CD4-positive, alpha-beta T cell treated with Interleukin-10 for 1 hour (primary cell): ENCODE measurements around the gene SMARCAD1.
"Not testable (repeated sequence)": the region's sequence is repeated elsewhere in the genome, so short reads cannot be mapped to it uniquely, and the experiment has no call there.

ENCODE experiments used
- DNase-seq: peaks from one replicate; pipeline ENCODE4 v3.0.0-alpha.2; 2020

Gene SMARCAD1

GRCh38 chr4:94295473-94295872, 87.8 kb downstream of the SMARCAD1 start:
- not testable (repeated sequence) for DNase-seq

DNA sequence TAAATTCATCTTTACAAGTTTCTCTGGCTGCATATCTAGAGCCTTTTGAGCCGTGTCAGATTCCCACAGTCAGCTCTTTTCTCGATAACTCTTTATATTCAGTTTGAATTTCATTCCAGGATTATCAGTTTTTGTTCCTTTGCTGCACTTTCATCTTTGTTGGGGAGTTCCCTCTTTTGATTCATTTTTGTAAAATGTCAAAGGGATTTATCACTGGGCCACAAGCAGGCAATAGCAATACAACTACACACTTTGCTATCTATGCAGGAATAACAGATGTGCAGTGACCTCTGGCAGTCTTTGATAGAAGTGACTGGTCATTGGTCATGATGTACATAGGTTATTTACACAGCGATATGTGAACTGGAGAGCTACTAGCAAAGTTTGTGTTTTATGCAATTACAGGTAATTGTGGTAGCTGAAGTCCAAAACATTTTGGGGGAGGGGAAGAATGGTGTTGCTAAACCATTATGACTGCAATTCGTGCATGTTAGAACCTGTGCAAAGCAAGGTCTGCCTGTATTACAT, 91.1 kb downstream of the SMARCAD1 start:
- no peak for DNase-seq

DNA sequence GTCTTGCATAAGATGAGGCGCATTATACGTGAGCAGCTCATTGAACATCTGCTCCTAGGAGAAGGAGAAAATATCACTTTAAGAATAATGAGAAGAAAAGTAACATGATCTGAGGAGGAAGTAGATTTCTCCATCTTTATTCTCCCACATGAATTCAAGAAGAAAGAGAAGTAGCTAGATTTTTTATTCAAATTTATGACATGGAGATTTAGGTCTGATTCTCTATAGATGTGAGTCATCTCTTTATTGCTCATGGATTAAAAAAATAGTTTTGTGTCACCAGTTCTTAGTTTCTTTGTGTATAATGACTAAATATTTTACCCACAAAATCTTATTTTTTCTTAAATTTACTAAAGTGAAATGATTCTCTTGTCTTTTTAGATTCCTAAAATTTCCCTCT, 94.5 kb downstream of the SMARCAD1 start:
- no peak for DNase-seq

DNA sequence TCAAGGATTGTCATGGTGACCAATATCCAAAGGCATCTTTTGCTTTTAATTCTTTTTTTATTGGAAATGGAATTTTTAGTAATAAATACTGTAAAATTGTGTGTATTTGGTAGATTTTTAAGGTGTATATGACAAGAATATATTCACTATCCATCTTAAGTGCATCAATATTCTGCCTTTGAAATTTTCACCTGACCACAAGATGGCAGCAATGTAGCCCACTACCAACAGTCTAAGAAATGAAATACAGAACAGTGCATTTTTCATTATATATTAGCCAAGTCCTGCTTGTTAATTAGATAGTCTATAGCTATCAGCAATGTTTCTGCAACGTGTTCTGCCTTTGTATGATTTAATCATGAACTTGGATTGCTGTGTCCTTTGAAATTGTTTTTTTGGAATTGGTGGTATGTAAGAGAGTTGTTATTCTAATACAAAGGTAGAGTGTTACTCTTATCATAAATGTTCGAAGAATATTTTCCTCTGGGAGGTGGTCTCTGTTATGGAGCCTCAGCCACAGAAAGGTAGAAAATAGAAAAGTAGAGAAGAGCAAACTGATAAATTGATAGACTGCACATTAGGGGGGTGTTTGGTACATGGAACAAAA, 96.8 kb downstream of the SMARCAD1 start:
- DNase-seq: peak; percentile 30

- no peak for DNase-seq
Measured at GRCh38 chr4:94305466-94306225, 98.0 kb downstream of the SMARCAD1 start.

GRCh38 chr4:94306713-94307112, 99.0 kb downstream of the SMARCAD1 start:
- no peak for DNase-seq

DNA sequence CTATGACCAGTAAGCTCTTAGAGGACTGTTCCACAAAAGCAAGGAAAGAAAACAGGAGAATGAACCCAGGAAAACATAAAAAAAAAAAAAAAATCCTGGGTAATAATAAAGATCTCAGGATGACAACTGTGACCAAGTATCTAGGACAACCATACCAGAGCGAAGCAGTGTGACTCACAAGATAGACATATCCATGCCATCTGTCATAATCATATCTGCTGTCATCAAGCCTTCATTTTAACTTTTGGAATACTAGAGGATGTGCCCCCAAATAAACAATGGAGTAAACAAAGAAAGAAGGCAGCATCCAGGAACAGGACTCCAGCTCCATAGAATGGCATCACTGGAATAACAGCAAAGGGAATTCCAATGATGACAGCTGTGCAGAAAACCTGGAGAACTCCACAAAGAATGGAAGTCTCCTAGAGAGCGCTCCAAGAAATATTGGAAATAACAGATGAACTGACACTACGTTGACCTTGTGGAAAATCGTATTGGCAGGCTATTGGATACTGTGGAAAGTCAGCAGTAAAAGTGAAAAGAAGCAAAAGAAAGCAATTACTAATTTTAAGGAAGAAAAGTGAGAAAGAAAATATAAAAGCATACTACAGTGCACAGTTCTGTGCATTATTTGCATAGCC, 99.7 kb downstream of the SMARCAD1 start:
- no peak for DNase-seq

- not testable (repeated sequence) for DNase-seq
Measured at GRCh38 chr4:94319927-94320326, 112.3 kb downstream of the SMARCAD1 start.

DNA sequence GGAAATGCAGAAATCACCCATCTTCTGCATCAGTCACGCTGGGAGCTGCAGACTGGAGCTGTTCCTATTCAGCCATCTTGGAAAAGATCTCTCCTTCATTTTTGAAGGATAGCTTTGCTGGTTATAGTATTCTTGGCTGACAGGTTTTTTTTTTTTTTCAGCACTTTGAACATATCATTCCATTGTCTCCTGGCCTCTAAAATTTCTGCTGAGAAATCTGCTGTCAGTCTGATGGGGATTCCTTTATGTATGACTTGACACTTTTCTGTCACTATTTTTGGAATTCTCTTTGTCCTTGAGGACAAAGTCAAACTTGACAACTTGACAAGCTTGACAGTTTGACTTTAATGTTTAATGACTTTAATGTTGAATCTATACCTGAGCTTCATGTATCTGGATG, 118.2 kb downstream of the SMARCAD1 start:
- no peak for DNase-seq

- DNase-seq: no peak
Measured at GRCh38 chr4:94329933-94330332, 122.3 kb downstream of the SMARCAD1 start.

DNA sequence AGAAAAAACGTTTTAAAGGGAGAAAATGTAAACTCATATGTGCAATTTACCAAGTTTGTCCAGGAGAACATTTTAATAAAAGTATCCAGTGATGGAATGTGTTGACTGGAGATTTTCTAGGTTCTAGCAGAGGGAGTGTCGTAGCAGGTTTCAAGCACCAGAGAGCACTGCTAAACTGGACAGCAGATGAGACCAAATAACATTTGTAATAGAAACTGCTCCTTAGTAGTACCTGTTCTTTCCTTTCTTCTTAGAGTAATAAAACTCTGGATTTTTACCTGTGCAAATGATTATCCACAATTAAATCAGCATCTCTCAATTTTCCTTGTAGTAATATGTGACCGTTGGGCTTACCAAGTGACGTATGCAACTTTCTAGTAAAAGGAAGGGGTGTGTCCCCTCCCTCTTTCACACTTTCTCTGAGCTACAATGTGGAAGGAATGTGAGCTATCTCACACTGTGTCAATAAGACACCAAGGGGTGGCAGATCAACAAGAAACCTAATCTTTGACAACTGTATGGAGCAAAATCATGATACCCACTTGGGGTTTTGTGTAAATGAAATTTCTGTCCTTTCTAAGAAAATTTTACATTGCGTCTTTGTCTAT, 125.4 kb downstream of the SMARCAD1 start:
- no peak for DNase-seq

GRCh38 chr4:94333866-94334265, 126.2 kb downstream of the SMARCAD1 start:
- DNase-seq: no peak

GRCh38 chr4:94334476-94334875, 126.8 kb downstream of the SMARCAD1 start:
- no peak for DNase-seq

GRCh38 chr4:94334962-94335361, 127.3 kb downstream of the SMARCAD1 start:
- DNase-seq: no peak

- DNase-seq: no peak
Measured at GRCh38 chr4:94336303-94336702, 128.6 kb downstream of the SMARCAD1 start.

- DNase-seq: not testable (repeated sequence)
Measured at GRCh38 chr4:94336791-94337190, 129.1 kb downstream of the SMARCAD1 start.

GRCh38 chr4:94338681-94339351, 131.2 kb downstream of the SMARCAD1 start:
- no peak for DNase-seq

GRCh38 chr4:94339779-94340178, 132.1 kb downstream of the SMARCAD1 start:
- peak; percentile 36 for DNase-seq
